Cardiac muscle cell (in vitro differentiated cells and primary cell): ENCODE results near the gene NRXN2. TPM values are rescaled to one million over a fixed set of nuclear protein-coding genes. Genes with fewer than 3 reads are reported as not detected.
"Not testable (repeated sequence)": the region's sequence is repeated elsewhere in the genome, so short reads cannot be mapped to it uniquely, and the experiment has no call there.

Experiments used
- DNase-seq, 2 donors: peaks; one replicate each; pipeline versions ENCODE4 v3.0.0 to v3.0.0-alpha.2; 2010 to 2017; ENCODE audit warnings: low read depth in 1 of 2, low spot score in 1 of 2
- H3K27ac ChIP-seq: fragments of 200-600 bp; sonication (generic); 2 replicates; pipeline ENCODE4 v1.5.1; 2016
- H3K27me3 ChIP-seq: fragments of 200-600 bp; sonication (generic); 2 replicates; pipeline ENCODE4 v1.6.0; 2016; ENCODE audit warnings: control low read depth
- H3K36me3 ChIP-seq: fragments of 200-600 bp; sonication (generic); 2 replicates; pipeline ENCODE4 v1.5.1; 2016; ENCODE audit warnings: control low read depth
- H3K4me1 ChIP-seq: fragments of 200-600 bp; sonication (generic); 2 replicates; pipeline ENCODE4 v1.8.1; 2017; ENCODE audit warnings: low read depth, mild to moderate bottlenecking, mixed run types
- H3K4me3 ChIP-seq: fragments of 200-600 bp; sonication (generic); 2 replicates; pipeline ENCODE4 v1.5.1; 2016; ENCODE audit warnings: mild to moderate bottlenecking
- H3K9me3 ChIP-seq: fragments of 200-600 bp; sonication (generic); 2 replicates; pipeline ENCODE4 v1.5.1; 2017; ENCODE audit warnings: low read depth, mild to moderate bottlenecking, control low read depth
- CTCF ChIP-seq: IDR thresholded peaks from 2 replicates; pipeline ENCODE4 v1.5.1; 2012; ENCODE audit warnings: low read depth, mild to moderate bottlenecking, low read length
- polyA plus RNA-seq: library from polyadenylated mRNA; unstranded; fragments of >200 nt; fragmentation: Nextera tagmentation; extraction: Ambion mirVana; gene quantifications from 2 replicates; pipeline ENCODE4 v1.2.1, GENCODE V29; 2016
- total RNA-seq: library from RNA; depleted of rRNA; stranded (reverse); fragments of >200 nt; gene quantifications from 2 replicates; pipeline ENCODE4 v1.2.3, GENCODE V29; 2016

Gene NRXN2
- total and polyA plus RNA-seq, 2 experiments from 2014 or later, result 1.2 to 1.3 TPM

GRCh38 chr11:64564419-64564818, 158.6 kb downstream of the NRXN2 start:
- no peak for TF ChIP-seq CTCF
- H3K36me3 ChIP-seq, result no peaks in the 10 kb centered on the region
- H3K4me3 ChIP-seq, result no peak overlapping the region
- no peak overlapping the region for H3K27ac ChIP-seq
- H3K9me3 ChIP-seq, result no peaks in the 10 kb centered on the region
- H3K27me3 ChIP-seq, result no peaks in the 10 kb centered on the region
- DNase-seq, result no peak
- peaks cover 14% of the 10 kb centered on the region for H3K4me1 ChIP-seq

- Histone ChIP-seq H3K4me1 (peaks cover 14% of the 10 kb centered on the region), H3K9me3 (no peaks in the 10 kb centered on the region), H3K27ac (no peak overlapping the region), H3K36me3 (no peaks in the 10 kb centered on the region), H3K27me3 (no peaks in the 10 kb centered on the region), H3K4me3 (no peak overlapping the region)
- DNase-seq, result no peak
- no peak for TF ChIP-seq CTCF
Measured at GRCh38 chr11:64563966-64564365, 159.0 kb downstream of the NRXN2 start.

GRCh38 chr11:64562723-64563351, 160.2 kb downstream of the NRXN2 start:
- no peaks in the 10 kb centered on the region for H3K36me3 ChIP-seq
- no peak for TF ChIP-seq CTCF
- DNase-seq, result no peak
- H3K4me3 ChIP-seq, result no peak overlapping the region
- H3K4me1 ChIP-seq, result peaks cover 14% of the 10 kb centered on the region
- H3K9me3 ChIP-seq, result no peaks in the 10 kb centered on the region
- no peaks in the 10 kb centered on the region for H3K27me3 ChIP-seq
- no peak overlapping the region for H3K27ac ChIP-seq

- no peak for TF ChIP-seq CTCF
- Histone ChIP-seq H3K27me3 (no peaks in the 10 kb centered on the region), H3K9me3 (no peaks in the 10 kb centered on the region), H3K4me1 (peaks cover 12% of the 10 kb centered on the region), H3K4me3 (no peak overlapping the region), H3K27ac (no peak overlapping the region), H3K36me3 (no peaks in the 10 kb centered on the region)
- DNase-seq, result no peak
Measured at GRCh38 chr11:64561984-64562722, 160.8 kb downstream of the NRXN2 start.

- H3K36me3 ChIP-seq, H3K9me3 ChIP-seq, DNase-seq, H3K4me3 ChIP-seq, H3K4me1 ChIP-seq, H3K27me3 ChIP-seq, H3K27ac ChIP-seq: not testable (repeated sequence)
Measured at GRCh38 chr11:64561429-64561828, 161.6 kb downstream of the NRXN2 start.

- DNase-seq, result no peak
- no peak for TF ChIP-seq CTCF
- no peaks in the 10 kb centered on the region for H3K27me3 ChIP-seq
Measured at GRCh38 chr11:64560941-64561340, 162.1 kb downstream of the NRXN2 start.

More at GRCh38 chr11:64560941-64561340, 162.1 kb downstream of the NRXN2 start:
- Histone ChIP-seq H3K27ac (no peak overlapping the region), H3K9me3 (no peaks in the 10 kb centered on the region), H3K4me1 (peaks cover 2% of the 10 kb centered on the region), H3K36me3 (no peaks in the 10 kb centered on the region), H3K4me3 (no peak overlapping the region)
